T1000 (cell line): Measurements from ENCODE around the gene SPAG17.

Experiments used
- DNase-seq: peaks from one replicate; lab custom pipeline; 2025; ENCODE audit warnings: mixed read lengths; lab: John Stamatoyannopoulos, UW

The SPAG17 gene

GRCh38 chr1:118075116-118075515 is 109.9 kb downstream of the SPAG17 start:
- DNase-seq, result no peak

DNA sequence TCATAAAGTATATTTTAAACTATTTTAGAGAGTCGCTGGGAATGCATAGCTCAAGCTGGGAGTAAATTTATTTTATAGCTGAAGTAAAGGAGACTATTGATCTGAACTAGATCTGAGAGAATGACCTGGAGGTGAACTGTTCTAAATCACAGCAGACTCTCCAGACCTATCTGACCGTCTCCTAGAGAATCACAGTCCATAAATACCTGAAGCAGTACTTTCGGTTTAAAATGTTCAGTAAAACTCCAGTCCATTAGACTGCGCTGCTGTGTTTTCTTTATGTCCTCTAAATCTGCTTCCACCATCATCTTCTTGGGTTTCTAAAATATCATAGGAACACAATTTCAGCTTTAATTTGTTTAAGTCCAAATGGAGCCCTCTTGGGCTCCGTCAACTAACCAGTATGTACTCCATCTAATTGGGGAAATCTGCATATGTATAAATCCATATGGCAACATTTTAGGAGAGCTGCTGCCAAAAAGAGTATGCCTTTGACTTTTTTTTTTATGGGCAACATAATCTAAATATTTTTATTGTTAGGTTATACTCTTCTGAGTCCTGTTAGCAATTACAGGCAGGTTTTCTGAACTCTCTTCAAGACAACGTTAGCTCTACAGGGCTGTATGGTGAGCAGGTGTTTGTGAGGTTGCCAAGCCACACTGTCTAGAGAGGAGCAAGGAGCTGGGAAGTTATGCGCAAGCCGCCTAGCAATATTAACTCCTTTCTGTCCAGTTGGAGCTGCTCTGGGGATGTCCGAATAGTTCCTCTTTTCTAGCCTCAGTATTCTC is 111.2 kb downstream of the SPAG17 start:
- no peak for DNase-seq

- DNase-seq, result no peak
These were observed 135.0 kb downstream of the SPAG17 start for GRCh38 chr1:118049981-118050380.

DNA sequence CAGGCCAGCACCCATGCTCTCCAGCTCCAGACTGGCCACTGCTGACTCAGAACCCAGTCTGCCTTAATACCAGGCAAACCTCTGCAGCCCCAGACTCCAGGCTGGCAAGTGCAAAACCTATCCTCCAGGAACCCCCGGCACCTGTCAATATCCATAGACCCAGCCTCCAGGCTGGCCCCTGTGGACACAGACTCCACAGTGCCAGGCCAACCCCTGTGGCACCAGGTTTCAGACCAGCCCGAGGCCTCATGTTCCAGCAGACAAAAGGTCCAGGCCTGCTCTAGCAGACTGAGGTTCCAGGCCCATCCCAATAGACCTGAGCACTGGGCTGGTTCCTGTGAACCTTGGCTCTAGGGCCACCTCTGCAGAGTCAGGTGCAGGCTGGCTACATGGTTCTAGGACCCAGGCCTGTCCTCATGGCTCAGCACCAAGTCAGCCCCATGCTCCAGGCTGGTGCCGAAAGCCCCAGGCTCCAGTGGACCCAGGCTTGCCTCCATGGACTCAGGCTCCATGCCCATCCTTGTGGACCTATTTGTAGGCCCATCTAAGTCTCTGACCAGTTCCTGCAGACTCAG is 137.3 kb downstream of the SPAG17 start:
- DNase-seq, result no peak

DNA sequence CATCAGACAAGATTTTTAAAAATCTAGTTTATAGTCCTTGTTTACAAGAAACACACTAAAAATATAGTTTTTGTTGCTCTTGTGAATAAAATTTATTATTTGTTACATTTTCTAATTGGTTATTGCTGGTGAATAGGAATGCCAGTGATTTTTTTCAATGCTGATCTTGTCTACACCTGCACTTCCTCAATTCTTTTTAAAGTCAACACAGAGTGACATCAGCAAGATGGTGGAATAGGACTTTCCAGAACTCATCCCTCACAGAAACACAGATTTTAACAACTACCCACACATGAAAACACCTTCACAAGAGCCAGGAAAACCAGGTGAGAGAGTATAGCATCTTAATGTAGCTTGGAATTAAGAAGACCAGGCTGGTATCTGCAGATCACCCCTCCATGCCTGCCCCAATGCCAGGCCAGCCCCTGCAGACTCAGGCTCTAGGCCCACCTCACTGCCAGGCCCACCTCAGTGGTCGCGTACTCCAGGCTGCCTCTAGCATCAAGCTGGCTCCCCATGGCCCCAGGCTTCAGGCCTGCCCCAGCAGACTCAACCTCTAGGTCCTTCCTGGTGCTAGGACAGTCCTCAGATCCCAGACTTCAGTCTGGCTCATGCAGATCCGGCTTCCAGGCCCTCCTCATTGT is 137.9 kb downstream of the SPAG17 start:
- DNase-seq, result no peak

- no peak for DNase-seq
These were observed 141.4 kb downstream of the SPAG17 start for GRCh38 chr1:118043624-118044023.

- DNase-seq, result no peak
These were observed 142.5 kb downstream of the SPAG17 start for GRCh38 chr1:118042501-118042900.

GRCh38 chr1:118039170-118039569 is 145.9 kb downstream of the SPAG17 start:
- no peak for DNase-seq

- no peak for DNase-seq
These were observed 152.1 kb downstream of the SPAG17 start for GRCh38 chr1:118032883-118033282.

- DNase-seq, result no peak
These were observed 156.8 kb downstream of the SPAG17 start for GRCh38 chr1:118028267-118028666.

DNA sequence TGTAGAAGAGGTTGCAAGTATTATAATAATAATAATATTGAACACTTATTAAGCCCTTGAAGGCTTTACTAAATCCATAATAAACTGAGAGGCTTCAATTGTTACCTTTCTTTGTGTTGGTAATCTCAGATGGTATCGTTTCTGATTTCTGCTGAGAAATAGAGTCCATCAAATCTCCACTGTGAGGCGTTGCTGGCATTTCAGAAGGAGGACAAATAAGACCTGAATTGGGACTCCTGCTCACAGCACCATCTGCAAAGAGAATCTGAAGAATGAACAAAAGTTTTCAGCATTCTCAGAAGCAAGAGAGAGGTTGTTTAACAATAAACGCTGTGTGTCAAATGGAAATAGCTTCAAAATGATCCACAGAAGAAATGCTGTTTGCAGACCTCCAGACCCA is 161.8 kb downstream of the SPAG17 start:
- DNase-seq, result no peak

GRCh38 chr1:118021668-118022067 is 163.4 kb downstream of the SPAG17 start:
- no peak for DNase-seq

DNA sequence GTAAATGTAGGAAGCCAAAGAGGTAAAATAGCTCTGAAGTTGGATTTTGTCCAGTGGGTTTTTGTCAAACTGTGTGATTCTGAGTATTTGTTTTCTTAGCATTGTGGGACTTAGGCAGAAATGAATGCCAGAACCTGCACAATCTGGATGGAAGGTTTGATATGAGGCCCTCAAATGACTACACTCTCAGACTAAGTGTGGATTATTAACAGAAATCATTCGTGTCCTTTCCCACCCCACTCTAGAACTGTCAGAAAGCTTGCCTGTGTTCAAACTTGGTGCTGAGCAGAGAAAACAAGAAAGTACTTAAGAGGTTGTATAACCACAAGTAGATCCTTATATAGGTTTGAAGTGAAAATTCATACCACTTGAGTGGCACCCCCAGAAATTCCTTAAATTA is 167.0 kb downstream of the SPAG17 start:
- DNase-seq, result no peak

GRCh38 chr1:118013938-118014337 is 171.1 kb downstream of the SPAG17 start:
- DNase-seq, result no peak

GRCh38 chr1:118013336-118013735 is 171.7 kb downstream of the SPAG17 start:
- DNase-seq, result no peak

DNA sequence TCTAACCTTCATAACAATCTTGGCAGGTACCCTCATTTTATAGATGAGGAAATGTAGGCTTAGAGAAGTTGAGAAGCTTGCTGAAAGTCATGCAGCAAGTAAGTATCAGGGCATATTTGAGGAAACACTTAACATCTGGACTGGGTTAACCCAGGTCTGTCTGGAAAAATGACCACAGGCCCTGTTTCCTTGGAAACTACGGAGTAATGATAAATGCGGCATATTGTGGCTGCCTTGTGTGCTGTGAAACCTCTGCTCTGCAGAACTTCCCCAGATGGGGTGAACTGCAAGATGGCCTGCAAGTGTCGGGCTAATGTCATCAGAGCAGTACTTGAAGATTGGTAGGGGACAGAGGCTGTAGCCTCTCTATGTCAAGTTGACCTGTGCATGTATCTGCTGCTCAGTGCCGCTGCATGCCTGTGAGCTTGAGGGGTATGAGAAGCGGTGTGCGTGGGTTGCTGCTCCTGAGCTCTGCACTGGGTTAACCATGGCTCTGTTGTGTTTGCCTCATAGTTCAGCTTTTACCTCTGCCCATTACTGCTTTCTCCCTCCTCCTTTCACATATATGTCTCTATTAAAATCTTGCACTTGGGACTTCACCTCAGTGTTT is 172.4 kb downstream of the SPAG17 start:
- no peak for DNase-seq

DNA sequence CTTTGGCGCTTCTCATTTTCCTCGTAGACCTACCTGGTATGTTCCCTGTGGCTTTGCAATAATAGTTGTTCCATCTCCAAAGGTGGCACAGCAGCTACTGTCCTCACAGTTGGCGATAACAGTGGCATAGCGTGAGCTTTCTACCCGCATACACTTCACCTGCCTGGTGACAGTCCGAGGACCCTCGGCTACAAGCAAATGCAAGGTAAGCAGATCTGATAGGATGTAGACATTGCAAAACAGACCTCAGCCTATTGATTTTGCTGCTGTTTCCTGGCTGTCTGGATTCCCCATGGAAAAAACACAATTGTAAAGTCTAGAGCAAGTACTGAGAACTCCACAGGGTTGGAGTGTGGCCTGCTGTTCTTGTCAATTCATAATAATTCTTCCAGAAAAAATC is 177.0 kb downstream of the SPAG17 start:
- DNase-seq, result no peak

DNA sequence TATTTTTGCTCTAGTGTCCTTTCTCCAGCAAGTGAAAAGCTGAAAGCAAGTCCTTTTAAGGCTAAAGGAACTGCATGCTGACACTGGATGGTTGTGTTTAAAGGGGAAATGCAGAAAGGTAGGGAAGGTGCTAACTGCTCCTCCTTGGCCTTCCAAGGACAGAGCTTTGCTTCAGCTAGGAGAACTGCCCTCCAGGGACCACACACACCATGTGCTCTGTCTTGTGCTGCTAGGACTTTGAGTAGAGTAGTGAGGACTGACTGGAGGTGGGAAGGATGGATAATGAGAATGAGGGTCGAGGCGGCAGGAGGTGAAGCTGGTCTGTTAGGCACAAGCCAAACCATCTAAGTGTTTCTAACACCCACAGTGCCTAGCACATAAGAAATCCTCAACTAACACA is 177.6 kb downstream of the SPAG17 start:
- no peak for DNase-seq

GRCh38 chr1:118004312-118004711 is 180.7 kb downstream of the SPAG17 start:
- no peak for DNase-seq

DNA sequence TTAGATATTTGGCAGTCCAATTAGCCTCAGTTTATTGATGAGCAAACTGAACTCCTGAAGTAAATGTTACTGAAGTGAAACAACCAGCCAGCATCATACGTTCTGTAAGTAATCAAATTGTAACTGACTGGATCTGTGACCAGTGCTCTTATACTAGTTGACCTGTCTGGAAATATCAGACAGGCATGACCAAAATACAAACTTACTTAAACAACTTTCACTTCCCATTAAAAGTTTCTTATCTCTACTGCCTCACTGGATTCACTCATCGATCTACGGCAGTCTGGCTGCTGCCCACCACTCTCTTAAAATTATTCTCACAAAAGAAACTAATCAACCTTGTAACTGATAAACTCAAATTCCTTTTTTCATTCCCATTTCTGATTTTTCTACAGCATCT is 199.1 kb downstream of the SPAG17 start:
- DNase-seq, result no peak

GRCh38 chr1:117985239-117985638 is 199.8 kb downstream of the SPAG17 start:
- DNase-seq, result no peak

GRCh38 chr1:117981455-117982192 is 203.4 kb downstream of the SPAG17 start:
- DNase-seq, result no peak
